HepG2 (cell line): Measurements from ENCODE around the gene SCML1. TPM values are rescaled to one million over a fixed set of nuclear protein-coding genes. Genes with fewer than 3 reads are reported as not detected.

Experiments
- ATAC-seq: fragments of 200-7000 bp; cut with Tn5 transposase; 3 replicates; pipeline ENCODE4 v1.9.1; 2020; ENCODE audit warnings: mild to moderate bottlenecking, moderate library complexity
- BruUV-seq: library from RNA; stranded (reverse); fragments of 400-500 nt; replicated peaks from 2 replicates; lab custom pipeline; 2021; lab: Mats Ljungman, UMichigan
- CTCF ChIA-PET: fragments of 300-600 bp; formaldehyde crosslinking; extraction: SDS; loops from one replicate; lab custom pipeline; 2021; ENCODE audit warnings: low total read pairs, inconsistent platforms, low intra/inter-chr PET ratio; lab: Yijun Ruan, JAX
- POLR2A ChIA-PET: fragments of 350-600 bp; sonication (Branson Sonifier 250); formaldehyde crosslinking; loops from one replicate; lab custom pipeline; 2020; ENCODE audit warnings: antibody characterized with exemption, inconsistent platforms; lab: Yijun Ruan, JAX
- DNase-seq: peaks from one replicate; pipeline ENCODE4 v3.0.0-alpha.2; 2015; ENCODE audit warnings: low spot score
- FAIRE-seq: peaks from 3 replicates; lab custom pipeline; 2011; peaks lifted over from hg19 to GRCh38; lab: Jason Lieb, UNC
- H2AFZ ChIP-seq: one replicate; pipeline ENCODE4 v1.6.1; 2011; ENCODE audit warnings: low read length, inconsistent platforms
- H3K27ac ChIP-seq: fragments of 300-600 bp; 3 replicates; pipeline ENCODE4 v1.8.0; 2011; ENCODE audit warnings: mixed run types, mild to moderate bottlenecking, mixed read lengths, low read length, inconsistent platforms; ENCODE audit not compliant: insufficient read depth; ENCODE audit errors: extremely low read length
- H3K27me3 ChIP-seq, 2 experiments: fragments of 200-600 bp in 1 of 2; 2 replicates in 1 of 2; 3 replicates in 1 of 2; pipeline versions ENCODE4 v1.6.0 to v1.8.0; 2011; ENCODE audit warnings: low read length in 2 of 2, mild to moderate bottlenecking in 2 of 2, moderate library complexity in 2 of 2, inconsistent platforms in 1 of 2; ENCODE audit not compliant: insufficient read depth in 2 of 2, control insufficient read depth in 1 of 2
- H3K36me3 ChIP-seq, 2 experiments: fragments of 200-600 bp in 1 of 2; replicated peaks in 1 of 2; 2 replicates in 1 of 2; 3 replicates in 1 of 2; pipeline versions ENCODE4 v1.5.1 to v1.8.0; 2011; ENCODE audit warnings: low read length in 2 of 2, inconsistent platforms in 1 of 2; ENCODE audit not compliant: insufficient read depth in 2 of 2, control insufficient read depth in 1 of 2
- H3K4me1 ChIP-seq: 2 replicates; pipeline ENCODE4 v1.5.1; 2012; ENCODE audit warnings: low read length, inconsistent platforms; ENCODE audit not compliant: insufficient read depth
- H3K4me2 ChIP-seq: 2 replicates; pipeline ENCODE4 v1.6.0; 2011; ENCODE audit warnings: low read depth, low read length, inconsistent platforms
- H3K4me3 ChIP-seq, 3 experiments: fragments of 200-600 bp in 1 of 3; sonication (generic), shearing (Covaris generic) in 1 of 3; replicated peaks in 1 of 3; 2 replicates each; pipeline ENCODE4 v1.5.1; 2011 to 2016; ENCODE audit warnings: low read length in 3 of 3, inconsistent platforms in 2 of 3, low read depth in 2 of 3, mild to moderate bottlenecking in 2 of 3, control low read depth in 1 of 3, mixed read lengths in 1 of 3; ENCODE audit not compliant: insufficient read depth in 1 of 3
- H3K79me2 ChIP-seq: one replicate; pipeline ENCODE4 v1.6.1; 2011; ENCODE audit warnings: low read length, inconsistent platforms; ENCODE audit not compliant: insufficient read depth
- H3K9ac ChIP-seq: 2 replicates; pipeline ENCODE4 v1.6.0; 2011; ENCODE audit warnings: mild to moderate bottlenecking, low read depth, low read length, inconsistent platforms; ENCODE audit not compliant: insufficient read depth
- H3K9me3 ChIP-seq: 2 replicates; pipeline ENCODE4 v1.5.1; 2012; ENCODE audit warnings: mild to moderate bottlenecking, low read length
- H4K20me1 ChIP-seq: 2 replicates; pipeline ENCODE4 v1.6.0; 2011; ENCODE audit warnings: inconsistent platforms, mild to moderate bottlenecking, low read length, moderate library complexity; ENCODE audit not compliant: insufficient read depth
- CEBPG ChIP-seq: IDR thresholded peaks from 2 replicates; pipeline ENCODE4 v1.6.1; 2016
- EHMT2 ChIP-seq: fragments of 200-600 bp; sonication (generic); IDR thresholded peaks from 2 replicates; pipeline ENCODE4 v1.7.0; 2017; ENCODE audit warnings: antibody characterized with exemption, low read depth, low read length, borderline replicate concordance
- EP300 ChIP-seq, 3 experiments: sonication (generic) in 1 of 3; formaldehyde crosslinking in 1 of 3; IDR thresholded peaks; 2 replicates each; pipeline versions ENCODE4 v1.5.1 to v1.6.1; 2011 to 2020; ENCODE audit warnings: low read depth in 2 of 3, low read length in 2 of 3, borderline replicate concordance in 1 of 3, improper control_type of control experiment in 1 of 3, mild to moderate bottlenecking in 1 of 3, missing genetic modification reagents in 1 of 3, moderate library complexity in 1 of 3
- FOSL2 ChIP-seq: sonication (generic); formaldehyde crosslinking; IDR thresholded peaks from 2 replicates; pipeline ENCODE4 v1.4.0; 2020; ENCODE audit warnings: missing genetic modification reagents
- HDAC1 ChIP-seq: sonication (generic); formaldehyde crosslinking; IDR thresholded peaks from 2 replicates; pipeline ENCODE4 v1.5.1; 2020; ENCODE audit warnings: mild to moderate bottlenecking, missing genetic modification reagents
- HDAC2 ChIP-seq: sonication (generic); formaldehyde crosslinking; IDR thresholded peaks from 2 replicates; pipeline ENCODE4 v1.4.0; 2020; ENCODE audit warnings: missing genetic modification reagents
- JARID2 ChIP-seq: sonication (generic); formaldehyde crosslinking; IDR thresholded peaks from 2 replicates; pipeline ENCODE4 v1.8.1; 2023; ENCODE audit warnings: missing genetic modification reagents, inconsistent platforms; ENCODE audit not compliant: insufficient replicate concordance
- KDM6A ChIP-seq: IDR thresholded peaks from 2 replicates; pipeline ENCODE4 v1.6.1; 2016; ENCODE audit warnings: low read depth
- MAFF ChIP-seq: IDR thresholded peaks from 2 replicates; pipeline ENCODE4 v1.6.1; 2011; ENCODE audit warnings: low read depth, low read length, improper control_type of control experiment
- MED1 ChIP-seq: sonication (generic); formaldehyde crosslinking; IDR thresholded peaks from 2 replicates; pipeline ENCODE4 v1.4.0; 2020; ENCODE audit warnings: missing genetic modification reagents
- MXI1 ChIP-seq: IDR thresholded peaks from 3 replicates; pipeline ENCODE4 v1.6.1; 2012; ENCODE audit warnings: low read depth, low read length, inconsistent platforms, borderline replicate concordance
- POLR2A ChIP-seq, 2 experiments: IDR thresholded peaks; 2 replicates each; pipeline ENCODE4 v1.6.1; 2011; ENCODE audit warnings: low read depth in 2 of 2, low read length in 2 of 2, mild to moderate bottlenecking in 1 of 2, moderate library complexity in 1 of 2; ENCODE audit not compliant: insufficient read depth in 1 of 2
- SAP130 ChIP-seq: IDR thresholded peaks from 2 replicates; pipeline ENCODE4 v1.6.1; 2016; ENCODE audit warnings: low read depth
- SIN3A ChIP-seq: IDR thresholded peaks from 2 replicates; pipeline ENCODE4 v1.6.1; 2011; ENCODE audit warnings: low read depth, mild to moderate bottlenecking, control low read depth, low read length, borderline replicate concordance
- TCF7L2 ChIP-seq: IDR thresholded peaks from 2 replicates; pipeline ENCODE4 v1.6.1; 2011; ENCODE audit warnings: mild to moderate bottlenecking, low read depth, low read length, moderate library complexity
- TEAD3 ChIP-seq: optimal IDR thresholded peaks from 2 replicates; pipeline ENCODE3; 2016; ENCODE audit warnings: borderline replicate concordance
- TGIF2 ChIP-seq: IDR thresholded peaks from 2 replicates; pipeline ENCODE4 v1.6.1; 2016; ENCODE audit warnings: control low read depth, missing compliant biosample characterization
- ZNF331 ChIP-seq: sonication (generic); formaldehyde crosslinking; IDR thresholded peaks from 2 replicates; pipeline ENCODE4 v1.4.0; 2020; ENCODE audit warnings: missing genetic modification reagents
- ZNF354B ChIP-seq: sonication (generic); formaldehyde crosslinking; IDR thresholded peaks from 2 replicates; pipeline ENCODE4 v1.8.0; 2022; ENCODE audit warnings: mild to moderate bottlenecking, missing genetic modification reagents
- ZNF556 ChIP-seq: sonication (generic); formaldehyde crosslinking; IDR thresholded peaks from 2 replicates; pipeline ENCODE4 v1.4.0; 2020; ENCODE audit warnings: mild to moderate bottlenecking, missing genetic modification reagents, borderline replicate concordance
- ZNF644 ChIP-seq: IDR thresholded peaks from 2 replicates; pipeline ENCODE4 v1.6.1; 2016; ENCODE audit warnings: low read depth
- ZNF670 ChIP-seq: sonication (generic); formaldehyde crosslinking; IDR thresholded peaks from 2 replicates; pipeline ENCODE4 v1.8.0; 2022; ENCODE audit warnings: mild to moderate bottlenecking, missing genetic modification reagents, borderline replicate concordance
- WGBS: methylation state at CpG from one replicate; pipeline ENCODE4 v1.1.6; 2017; ENCODE audit warnings: low lambda C conversion rate; 5-methylcytosine and 5-hydroxymethylcytosine counted together
- in situ Hi-C: cut with HindIII; loops from 2 replicates; pipeline ENCODE4 v1.10.0; 2017; ENCODE audit warnings: low pct_unique_long_range_greater_than_20kb; ENCODE audit not compliant: extremely low pct_ligation_motif_present
- intact Hi-C: fragments of 100-400 bp; cut with micrococcal nuclease; formaldehyde crosslinking; loops from one replicate; pipeline ENCODE4 v1.10.0; 2022; ENCODE audit not compliant: unreplicated experiment
- polyA plus RNA-seq, 8 experiments: library from polyadenylated mRNA; depleted of rRNA in 3 of 8; stranded (reverse) in 7 of 8; unstranded in 1 of 8; fragments of >200 nt; fragmentation: Illumina TruSeq in 4 of 8; extraction: Trizol in 4 of 8; gene quantifications; 2 replicates each; pipeline versions ENCODE4 v1.2.1 to v1.2.3, GENCODE V29; 2011 to 2016; ENCODE audit warnings: low read depth in 4 of 8, missing spikeins in 1 of 8, mixed read lengths in 1 of 8; ENCODE audit not compliant: insufficient read depth in 1 of 8
- total RNA-seq, 5 experiments: library from RNA; depleted of rRNA; stranded (reverse); fragments of >200 nt; fragmentation: Illumina TruSeq; extraction: Trizol; gene quantifications; 2 replicates each; pipeline ENCODE4 v1.2.3, GENCODE V29; 2016; ENCODE audit warnings: low read depth in 1 of 5
- TF ChIP-seq, protein P1 (sequence below): IDR thresholded peaks from 2 replicates; pipeline ENCODE4 v1.6.1; 2012; ENCODE audit warnings: inconsistent platforms
- TF ChIP-seq, protein P2 (sequence below): sonication (generic); IDR thresholded peaks from 2 replicates; pipeline ENCODE4 v1.6.1; 2016; ENCODE audit warnings: low read depth, borderline replicate concordance
- TF ChIP-seq, protein P3 (sequence below): sonication (generic); formaldehyde crosslinking; IDR thresholded peaks from 2 replicates; pipeline ENCODE4 v1.4.0; 2020; ENCODE audit warnings: low read depth, mild to moderate bottlenecking, missing genetic modification reagents

The SCML1 gene
- total and polyA plus RNA-seq, 2 of the 13 experiments (the other 11 are each of a cell fraction or from before 2014, with no cell fraction given), result 24.2 to 129 TPM

DNA sequence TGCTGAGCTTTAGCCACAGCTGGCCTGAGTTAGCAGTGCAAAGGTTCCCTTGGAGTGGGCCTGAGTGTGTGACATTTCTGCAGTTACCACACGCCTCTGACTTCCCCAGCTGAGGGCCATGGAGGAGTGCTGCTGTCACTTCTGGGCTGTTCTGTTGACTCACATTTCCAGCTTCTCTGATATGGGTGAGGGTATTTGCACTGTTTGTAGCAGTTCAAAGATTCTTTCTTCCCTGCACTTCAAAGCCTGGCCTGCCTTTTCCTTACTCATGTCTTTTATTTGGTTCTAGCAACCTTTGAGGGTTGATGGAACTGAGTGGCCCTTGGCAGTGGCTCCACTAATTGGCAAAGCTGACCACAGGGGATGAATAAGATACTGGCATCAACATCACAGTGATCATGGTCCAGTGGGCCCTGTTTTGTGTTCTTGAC, 26.4 kb upstream of the SCML1 start:
- in situ Hi-C loops, result no loop called here
- peak overlapping the region; percentile 43 for H3K27ac ChIP-seq
- no peaks in the 10 kb centered on the region for H3K27me3 ChIP-seq
- no peaks in the 10 kb centered on the region for H3K36me3 ChIP-seq
- no TSS peak for BruUV-seq
- no peaks in the 10 kb centered on the region for H4K20me1 ChIP-seq
- no peaks in the 10 kb centered on the region for H3K9me3 ChIP-seq
- peak; percentile 82 for DNase-seq
- ChIA-PET POLR2A (interaction anchor here (1.3 kb wide), 1 partner anchor 26 kb away, joined by 7 read pairs; the partner anchor contains the start of gene SCML1), CTCF (no interaction called here)
- H3K9ac ChIP-seq, result no peak overlapping the region
- no peak overlapping the region for H2AFZ ChIP-seq
- no CpG with 5 or more reads among the region's 1 CpG for WGBS
- peaks cover 67% of the 10 kb centered on the region for H3K4me1 ChIP-seq
- peak; percentile 92 for FAIRE-seq
- ATAC-seq, result peak; percentile 97
- peak overlapping the region; percentile 36; the same call in 1 of the 2 replicates for H3K4me2 ChIP-seq
- intact Hi-C loops, result loop anchor here (1.0 kb wide), 2 partner anchors 14 to 25 kb away; no protein-coding TSS in a partner anchor
- no peaks in the 10 kb centered on the region for H3K79me2 ChIP-seq
- H3K4me3 ChIP-seq, result no peak overlapping the region; a peak in 1 of 6 replicates
- TF ChIP-seq EP300 (IDR thresholded peaks at IDR 0.05; ENCODE audit: low read depth in 2 of 2, low read length in 2 of 2), result peak in 1 of 2 experiments; percentile 49; a peak in 1 of 4 replicates
- TF ChIP-seq EP300 (CRISPR knock-in tag; IDR thresholded peaks at IDR 0.05; ENCODE audit: borderline replicate concordance), result no peak
- no peak for TF ChIP-seq ZNF670
- no peak for TF ChIP-seq ZNF354B
- peak; percentile 42; the same call in 1 of the 2 replicates for TF ChIP-seq HDAC2
- peak; percentile 25; the same call in 1 of the 2 replicates for TF ChIP-seq ZNF331 (CRISPR knock-in tag)
- TF ChIP-seq HDAC1 (CRISPR knock-in tag), result no peak
- no peak for TF ChIP-seq EHMT2
- TF ChIP-seq, protein P1, sequence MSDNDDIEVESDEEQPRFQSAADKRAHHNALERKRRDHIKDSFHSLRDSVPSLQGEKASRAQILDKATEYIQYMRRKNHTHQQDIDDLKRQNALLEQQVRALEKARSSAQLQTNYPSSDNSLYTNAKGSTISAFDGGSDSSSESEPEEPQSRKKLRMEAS, result peak; percentile 37; the same call in 1 of the 2 replicates
- 0 out of 2 replicates have a peak, but pooled peaks have one; percentile 29 for TF ChIP-seq KDM6A (CRISPR knock-in tag)
- peak; percentile 81; the same call in 1 of the 2 replicates for TF ChIP-seq TGIF2 (CRISPR knock-in tag)
- TF ChIP-seq TCF7L2, result no peak
- TF ChIP-seq ZNF556 (CRISPR knock-in tag), result no peak
- TF ChIP-seq ZNF644 (CRISPR knock-in tag), result 0 out of 2 replicates have a peak, but pooled peaks have one; percentile 12
- TF ChIP-seq JARID2, result no peak
- peak; percentile 30 for TF ChIP-seq CEBPG
- TF ChIP-seq TEAD3, result peak; percentile 35
- TF ChIP-seq FOSL2 (CRISPR knock-in tag), result peak; percentile 43
- 0 out of 2 replicates have a peak, but pooled peaks have one; percentile 35 for TF ChIP-seq SIN3A
- no peak for TF ChIP-seq POLR2A (IDR thresholded peaks at IDR 0.05; ENCODE audit: insufficient read depth in 1 of 2, low read depth in 2 of 2, low read length in 2 of 2)
- TF ChIP-seq, protein P2, sequence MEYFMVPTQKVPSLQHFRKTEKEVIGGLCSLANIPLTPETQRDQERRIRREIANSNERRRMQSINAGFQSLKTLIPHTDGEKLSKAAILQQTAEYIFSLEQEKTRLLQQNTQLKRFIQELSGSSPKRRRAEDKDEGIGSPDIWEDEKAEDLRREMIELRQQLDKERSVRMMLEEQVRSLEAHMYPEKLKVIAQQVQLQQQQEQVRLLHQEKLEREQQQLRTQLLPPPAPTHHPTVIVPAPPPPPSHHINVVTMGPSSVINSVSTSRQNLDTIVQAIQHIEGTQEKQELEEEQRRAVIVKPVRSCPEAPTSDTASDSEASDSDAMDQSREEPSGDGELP, result peak; percentile 79
- TF ChIP-seq MAFF, result 0 out of 2 replicates have a peak, but pooled peaks have one; percentile 20
- peak; percentile 72; the same call in 1 of the 3 replicates for TF ChIP-seq MXI1
- TF ChIP-seq MED1, result peak; percentile 31; the same call in 1 of the 2 replicates
- TF ChIP-seq, protein P3, sequence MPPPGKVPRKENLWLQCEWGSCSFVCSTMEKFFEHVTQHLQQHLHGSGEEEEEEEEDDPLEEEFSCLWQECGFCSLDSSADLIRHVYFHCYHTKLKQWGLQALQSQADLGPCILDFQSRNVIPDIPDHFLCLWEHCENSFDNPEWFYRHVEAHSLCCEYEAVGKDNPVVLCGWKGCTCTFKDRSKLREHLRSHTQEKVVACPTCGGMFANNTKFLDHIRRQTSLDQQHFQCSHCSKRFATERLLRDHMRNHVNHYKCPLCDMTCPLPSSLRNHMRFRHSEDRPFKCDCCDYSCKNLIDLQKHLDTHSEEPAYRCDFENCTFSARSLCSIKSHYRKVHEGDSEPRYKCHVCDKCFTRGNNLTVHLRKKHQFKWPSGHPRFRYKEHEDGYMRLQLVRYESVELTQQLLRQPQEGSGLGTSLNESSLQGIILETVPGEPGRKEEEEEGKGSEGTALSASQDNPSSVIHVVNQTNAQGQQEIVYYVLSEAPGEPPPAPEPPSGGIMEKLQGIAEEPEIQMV (CRISPR knock-in tag), result no peak
- peak; percentile 56 for TF ChIP-seq SAP130 (CRISPR knock-in tag)
